Effector CD4-positive, alpha-beta T cell (primary cell): ENCODE results near the gene CLEC3A.
"Not testable (repeated sequence)": the region's sequence is repeated elsewhere in the genome, so short reads cannot be mapped to it uniquely, and the experiment has no call there.

Source experiments
- DNase-seq: peaks from one replicate; pipeline ENCODE4 v3.0.0-alpha.2; 2020

The CLEC3A gene

GRCh38 chr16:78034530-78034929 lies 12.2 kb downstream of the CLEC3A start:
- DNase-seq, result no peak

- no peak for DNase-seq
Measured at GRCh38 chr16:78035012-78035411, 12.7 kb downstream of the CLEC3A start.

GRCh38 chr16:78040396-78040795 lies 18.0 kb downstream of the CLEC3A start:
- DNase-seq, result no peak

GRCh38 chr16:78045865-78046581 lies 23.7 kb downstream of the CLEC3A start:
- no peak for DNase-seq

- no peak for DNase-seq
Measured at GRCh38 chr16:78048319-78048718, 26.0 kb downstream of the CLEC3A start.

GRCh38 chr16:78050734-78051400 lies 28.5 kb downstream of the CLEC3A start:
- DNase-seq, result no peak

GRCh38 chr16:78057803-78058564 lies 35.6 kb downstream of the CLEC3A start:
- no peak for DNase-seq

GRCh38 chr16:78059806-78060205 lies 37.5 kb downstream of the CLEC3A start:
- not testable (repeated sequence) for DNase-seq

GRCh38 chr16:78060295-78060694 lies 37.9 kb downstream of the CLEC3A start:
- DNase-seq, result no peak

GRCh38 chr16:78060809-78061208 lies 38.5 kb downstream of the CLEC3A start:
- DNase-seq, result no peak

- DNase-seq, result no peak
Measured at GRCh38 chr16:78065319-78065718, 43.0 kb downstream of the CLEC3A start.

- no peak for DNase-seq
Measured at GRCh38 chr16:78069913-78070312, 47.6 kb downstream of the CLEC3A start.

- no peak for DNase-seq
Measured at GRCh38 chr16:78072275-78072674, 49.9 kb downstream of the CLEC3A start.

GRCh38 chr16:78075800-78076199 lies 53.5 kb downstream of the CLEC3A start:
- DNase-seq, result no peak

GRCh38 chr16:78081341-78081740 lies 59.0 kb downstream of the CLEC3A start:
- no peak for DNase-seq
